Esophagus muscularis mucosa (tissue), 3 donors: ENCODE measurements around the gene LEKR1.

Experiments used
- POLR2A ChIP-seq: fragments of 450-650 bp; IDR thresholded peaks from one replicate; pipeline ENCODE4 v1.6.1; 2017; ENCODE audit warnings: antibody characterized with exemption, moderate library complexity, mild to moderate bottlenecking, low read depth
- POLR2AphosphoS5 ChIP-seq, 2 donors: sonication (generic); formaldehyde crosslinking; IDR thresholded peaks; one replicate each; pipeline ENCODE4 v1.6.1; 2017; ENCODE audit warnings: antibody characterized with exemption in 2 of 2
- TF ChIP-seq, protein P1 (sequence below), 3 experiments: fragments of 200-600 bp in 2 of 3; fragments of 450-650 bp in 1 of 3; sonication (generic) in 2 of 3; IDR thresholded peaks; one replicate each; pipeline ENCODE4 v1.5.1; 2017 to 2019; ENCODE audit warnings: antibody characterized with exemption in 3 of 3, mild to moderate bottlenecking in 2 of 3, moderate library complexity in 1 of 3

DNA sequence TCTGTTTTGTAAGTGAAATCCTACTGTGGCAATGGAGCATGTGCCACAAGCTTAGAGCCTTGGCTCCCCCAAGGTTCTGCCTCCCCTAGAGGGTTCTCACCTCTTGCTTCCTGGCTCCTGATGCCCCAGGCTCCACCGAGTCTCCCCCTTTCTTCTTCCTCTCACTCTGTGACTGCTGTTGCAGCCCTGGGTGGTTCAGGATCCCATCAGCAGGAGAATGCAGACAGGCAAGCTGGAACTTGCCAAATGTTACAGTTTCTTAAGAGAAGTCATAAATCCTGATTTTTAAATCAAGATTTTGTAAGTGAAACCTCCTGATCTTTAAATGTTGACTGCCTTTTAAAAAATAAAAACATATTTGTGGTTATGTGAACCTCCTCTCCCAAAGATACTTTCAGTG is 199.9 kb downstream of the LEKR1 start:
- TF ChIP-seq POLR2AphosphoS5 (IDR thresholded peaks at IDR 0.05): no peak
- TF ChIP-seq, protein P1, sequence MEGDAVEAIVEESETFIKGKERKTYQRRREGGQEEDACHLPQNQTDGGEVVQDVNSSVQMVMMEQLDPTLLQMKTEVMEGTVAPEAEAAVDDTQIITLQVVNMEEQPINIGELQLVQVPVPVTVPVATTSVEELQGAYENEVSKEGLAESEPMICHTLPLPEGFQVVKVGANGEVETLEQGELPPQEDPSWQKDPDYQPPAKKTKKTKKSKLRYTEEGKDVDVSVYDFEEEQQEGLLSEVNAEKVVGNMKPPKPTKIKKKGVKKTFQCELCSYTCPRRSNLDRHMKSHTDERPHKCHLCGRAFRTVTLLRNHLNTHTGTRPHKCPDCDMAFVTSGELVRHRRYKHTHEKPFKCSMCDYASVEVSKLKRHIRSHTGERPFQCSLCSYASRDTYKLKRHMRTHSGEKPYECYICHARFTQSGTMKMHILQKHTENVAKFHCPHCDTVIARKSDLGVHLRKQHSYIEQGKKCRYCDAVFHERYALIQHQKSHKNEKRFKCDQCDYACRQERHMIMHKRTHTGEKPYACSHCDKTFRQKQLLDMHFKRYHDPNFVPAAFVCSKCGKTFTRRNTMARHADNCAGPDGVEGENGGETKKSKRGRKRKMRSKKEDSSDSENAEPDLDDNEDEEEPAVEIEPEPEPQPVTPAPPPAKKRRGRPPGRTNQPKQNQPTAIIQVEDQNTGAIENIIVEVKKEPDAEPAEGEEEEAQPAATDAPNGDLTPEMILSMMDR (IDR thresholded peaks at IDR 0.05): no peak
- no peak for TF ChIP-seq POLR2A
